Uterus (tissue), 4 donors: Measurements from ENCODE around the gene SMO. TPM values are rescaled to one million over a fixed set of nuclear protein-coding genes. Genes with fewer than 3 reads are reported as not detected.

Experiments
- DNase-seq, 2 donors: peaks; one replicate each; pipeline ENCODE4 v3.0.0-alpha.2; 2019 to 2020
- H3K27ac ChIP-seq, 2 donors: fragments of 200-600 bp; sonication (generic); 1 replicate in 1 of 2; 2 replicates in 1 of 2; pipeline ENCODE4 v1.5.1; 2016 to 2018
- H3K27me3 ChIP-seq, 2 donors: fragments of 200-600 bp; sonication (generic); one replicate each; pipeline ENCODE4 v1.5.1; 2018 to 2019; ENCODE audit warnings: control low read depth in 1 of 2
- H3K36me3 ChIP-seq, 2 donors: fragments of 200-600 bp; sonication (generic); one replicate each; pipeline ENCODE4 v1.5.1; 2019; ENCODE audit warnings: control low read depth in 1 of 2
- H3K4me1 ChIP-seq, 2 donors: fragments of 200-600 bp; sonication (generic); one replicate each; pipeline ENCODE4 v1.5.1; 2018 to 2019; ENCODE audit warnings: control low read depth in 1 of 2
- H3K4me3 ChIP-seq, 2 donors: fragments of 200-600 bp; sonication (generic); 1 replicate in 1 of 2; 2 replicates in 1 of 2; pipeline ENCODE4 v1.5.1; 2018 to 2019; ENCODE audit warnings: mild to moderate bottlenecking in 1 of 2
- H3K9me3 ChIP-seq, 2 donors: fragments of 200-600 bp; sonication (generic); one replicate each; pipeline ENCODE4 v1.5.1; 2019; ENCODE audit warnings: control low read depth in 1 of 2
- CTCF ChIP-seq, 4 experiments: fragments of 200-600 bp in 2 of 4; fragments of 450-650 bp in 2 of 4; sonication (generic) in 2 of 4; IDR thresholded peaks; one replicate each; pipeline ENCODE4 v1.5.1; 2016 to 2019; ENCODE audit warnings: antibody characterized with exemption in 4 of 4, mild to moderate bottlenecking in 2 of 4, moderate library complexity in 1 of 4
- POLR2A ChIP-seq, 2 donors: fragments of 450-650 bp; IDR thresholded peaks; one replicate each; pipeline ENCODE4 v1.6.1; 2016; ENCODE audit warnings: antibody characterized with exemption in 2 of 2, mild to moderate bottlenecking in 1 of 2, moderate library complexity in 1 of 2
- intact Hi-C: fragments of 100-400 bp; cut with DNase I; formaldehyde crosslinking; loops from one replicate; pipeline ENCODE4 v1.15.1; 2023; ENCODE audit warnings: low total_unique reads
- total RNA-seq, 4 donors: library from RNA; depleted of rRNA in 3 of 4; stranded (reverse); fragments of >200 nt in 3 of 4; gene quantifications; one replicate each; pipeline versions ENCODE4 v1.1.0 to v1.2.4, GENCODE V29; 2014 to 2023
- donor health status: DM: yes; HTN: yes; CAD: no.

The SMO gene
- total RNA-seq, 4 donors from 2014 or later, result 7.4 to 94.6 (median 27.7) TPM

- TF ChIP-seq POLR2A (IDR thresholded peaks at IDR 0.05), result no peak
- no peak for TF ChIP-seq CTCF (IDR thresholded peaks at IDR 0.05)
- intact Hi-C loops, result no loop called here
- H3K9me3 ChIP-seq, result no peaks in the 10 kb centered on the region
- peak overlapping the region; percentile 95 to 99 for H3K27ac ChIP-seq
- H3K36me3 ChIP-seq, result no peaks in the 10 kb centered on the region
- peaks cover 0 to 9% of the 10 kb centered on the region in 2 donors for H3K4me1 ChIP-seq
- no peaks in the 10 kb centered on the region for H3K27me3 ChIP-seq
- peak overlapping the region; percentile 64 to 65 for H3K4me3 ChIP-seq
- peak; percentile 38 to 51 for DNase-seq
These were observed 36.9 kb downstream of the SMO start for GRCh38 chr7:129225206-129225930.

GRCh38 chr7:129225931-129226572 is 37.6 kb downstream of the SMO start:
- Histone ChIP-seq H3K9me3 (no peaks in the 10 kb centered on the region), H3K27me3 (no peaks in the 10 kb centered on the region), H3K4me1 (peaks cover 0 to 9% of the 10 kb centered on the region in 2 donors), H3K36me3 (no peaks in the 10 kb centered on the region), H3K4me3 (peak overlapping the region; percentile 64 to 65), H3K27ac (peak overlapping the region; percentile 95 to 99)
- DNase-seq, result no peak
- TF ChIP-seq POLR2A (IDR thresholded peaks at IDR 0.05) (no peak), CTCF (IDR thresholded peaks at IDR 0.05) (no peak)
- intact Hi-C loops, result no loop called here

- no peaks in the 10 kb centered on the region for H3K27me3 ChIP-seq
- H3K4me3 ChIP-seq, result no peak overlapping the region
- no peaks in the 10 kb centered on the region for H3K36me3 ChIP-seq
- DNase-seq, result no peak
- intact Hi-C loops, result no loop called here
- H3K4me1 ChIP-seq, result peaks cover 0 to 9% of the 10 kb centered on the region in 2 donors
- TF ChIP-seq POLR2A (IDR thresholded peaks at IDR 0.05) (no peak), CTCF (IDR thresholded peaks at IDR 0.05) (no peak)
- H3K9me3 ChIP-seq, result no peaks in the 10 kb centered on the region
- no peak overlapping the region for H3K27ac ChIP-seq
These were observed 39.5 kb downstream of the SMO start for GRCh38 chr7:129227646-129228578.

- no peaks in the 10 kb centered on the region for H3K27me3 ChIP-seq
- H3K4me3 ChIP-seq, result no peak overlapping the region
- no peak for DNase-seq
- no peak overlapping the region for H3K27ac ChIP-seq
- intact Hi-C loops, result no loop called here
- TF ChIP-seq CTCF (IDR thresholded peaks at IDR 0.05), result no peak
- no peak for TF ChIP-seq POLR2A (IDR thresholded peaks at IDR 0.05)
- peaks cover 0 to 9% of the 10 kb centered on the region in 2 donors for H3K4me1 ChIP-seq
- no peaks in the 10 kb centered on the region for H3K9me3 ChIP-seq
- no peaks in the 10 kb centered on the region for H3K36me3 ChIP-seq
These were observed 40.2 kb downstream of the SMO start for GRCh38 chr7:129228633-129229032.
